DLD1 (cell line): ENCODE results near the gene KRT6A.
"Not testable (repeated sequence)": the region's sequence is repeated elsewhere in the genome, so short reads cannot be mapped to it uniquely, and the experiment has no call there.

Experiments used
- in situ Hi-C: cut with HindIII; loops from 2 replicates; pipeline ENCODE4 v1.10.0; 2017; ENCODE audit warnings: low sequenced_read_pairs

Gene KRT6A

GRCh38 chr12:52506858-52507715 is 14.0 kb upstream of the KRT6A start:
- in situ Hi-C loops, result no loop called here

GRCh38 chr12:52502877-52503276 is 9.8 kb upstream of the KRT6A start:
- in situ Hi-C loops, result no loop called here

- in situ Hi-C loops, result no loop called here
Measured at GRCh38 chr12:52501490-52501889, 8.4 kb upstream of the KRT6A start.

- in situ Hi-C loops, result not testable (repeated sequence)
Measured at GRCh38 chr12:52500574-52500973, 7.5 kb upstream of the KRT6A start.

GRCh38 chr12:52499806-52500560 is 6.9 kb upstream of the KRT6A start:
- in situ Hi-C loops, result no loop called here

GRCh38 chr12:52498946-52499345 is 5.9 kb upstream of the KRT6A start:
- in situ Hi-C loops, result no loop called here

GRCh38 chr12:52497975-52498374 is 4.9 kb upstream of the KRT6A start:
- in situ Hi-C loops, result no loop called here

- in situ Hi-C loops, result no loop called here
Measured at GRCh38 chr12:52496590-52497071, 3.6 kb upstream of the KRT6A start.

- in situ Hi-C loops, result no loop called here
Measured at GRCh38 chr12:52496054-52496453, 3.0 kb upstream of the KRT6A start.

GRCh38 chr12:52495389-52495788 is 2.3 kb upstream of the KRT6A start:
- in situ Hi-C loops, result no loop called here

GRCh38 chr12:52494518-52494917 is 1.5 kb upstream of the KRT6A start:
- in situ Hi-C loops, result no loop called here

GRCh38 chr12:52494100-52494499 is 1.0 kb upstream of the KRT6A start:
- in situ Hi-C loops, result no loop called here

- in situ Hi-C loops, result not testable (repeated sequence)
Measured at GRCh38 chr12:52492405-52492804, 652 bp downstream of the KRT6A start.

GRCh38 chr12:52491495-52491894 is 1.6 kb downstream of the KRT6A start:
- in situ Hi-C loops, result not testable (repeated sequence)

GRCh38 chr12:52488736-52489135 is 4.3 kb downstream of the KRT6A start:
- in situ Hi-C loops, result no loop called here

GRCh38 chr12:52487744-52488443 is 5.2 kb downstream of the KRT6A start:
- in situ Hi-C loops, result not testable (repeated sequence)

GRCh38 chr12:52487211-52487610 is 5.8 kb downstream of the KRT6A start:
- in situ Hi-C loops, result no loop called here

GRCh38 chr12:52486166-52487105 is 6.6 kb downstream of the KRT6A start:
- in situ Hi-C loops, result no loop called here

GRCh38 chr12:52480073-52480472 is 13.0 kb downstream of the KRT6A start:
- in situ Hi-C loops, result no loop called here

GRCh38 chr12:52477651-52478050 is 15.4 kb downstream of the KRT6A start:
- in situ Hi-C loops, result no loop called here
